Muscle layer of duodenum (tissue), 2 donors: ENCODE data around the gene MTFR1L.

ENCODE experiments used
- H3K27ac ChIP-seq: one replicate; pipeline ENCODE4 v1.7.0; 2013; ENCODE audit warnings: mild to moderate bottlenecking, low read length
- H3K27me3 ChIP-seq: one replicate; pipeline ENCODE4 v1.7.0; 2013; ENCODE audit warnings: low read depth, mild to moderate bottlenecking, control low read depth, low read length
- H3K36me3 ChIP-seq, 2 donors: one replicate each; pipeline ENCODE4 v1.7.0; 2013; ENCODE audit warnings: low read length in 2 of 2, control low read depth in 1 of 2, mild to moderate bottlenecking in 1 of 2; ENCODE audit not compliant: insufficient read depth in 2 of 2, control insufficient read depth in 1 of 2
- H3K4me1 ChIP-seq, 2 donors: one replicate each; pipeline ENCODE4 v1.7.0; 2013; ENCODE audit warnings: low read length in 2 of 2, mild to moderate bottlenecking in 2 of 2, control low read depth in 1 of 2, moderate library complexity in 1 of 2; ENCODE audit not compliant: insufficient read depth in 2 of 2, control insufficient read depth in 1 of 2
- H3K4me3 ChIP-seq, 2 donors: one replicate each; pipeline ENCODE4 v1.7.0; 2013; ENCODE audit warnings: low read length in 2 of 2, low read depth in 1 of 2, mild to moderate bottlenecking in 1 of 2
- H3K9me3 ChIP-seq, 2 donors: one replicate each; pipeline ENCODE4 v1.7.0; 2013; ENCODE audit warnings: low read length in 2 of 2, control low read depth in 1 of 2, mild to moderate bottlenecking in 1 of 2; ENCODE audit not compliant: control insufficient read depth in 1 of 2
- donor health status: healthy.

Gene MTFR1L

GRCh38 chr1:25858906-25859789, 39.4 kb downstream of the MTFR1L start, which contains the start of gene AUNIP:
AUNIP (minus strand) TSS chr1:25859457; CDS start chr1:25859357, 100 bp downstream.
- H3K27ac ChIP-seq = peak within 1 kb of the TSS; percentile 94
- H3K9me3 ChIP-seq = no peaks in the 10 kb centered on the region
- no peaks in the 10 kb centered on the region for H3K27me3 ChIP-seq
- peak within 1 kb of the TSS; percentile 78 to 91 for H3K4me3 ChIP-seq
- H3K36me3 ChIP-seq = peaks cover 0 to 17% of the 10 kb centered on the region in 2 donors
- H3K4me1 ChIP-seq = peaks cover 5 to 6% of the 10 kb centered on the region in 2 donors

GRCh38 chr1:25861316-25862286, 41.8 kb downstream of the MTFR1L start:
- Histone ChIP-seq H3K9me3 (no peaks in the 10 kb centered on the region), H3K27me3 (no peaks in the 10 kb centered on the region), H3K27ac (no peak overlapping the region), H3K36me3 (peaks cover 0 to 17% of the 10 kb centered on the region in 2 donors), H3K4me3 (no peak overlapping the region), H3K4me1 (peaks cover 5 to 6% of the 10 kb centered on the region in 2 donors)

DNA sequence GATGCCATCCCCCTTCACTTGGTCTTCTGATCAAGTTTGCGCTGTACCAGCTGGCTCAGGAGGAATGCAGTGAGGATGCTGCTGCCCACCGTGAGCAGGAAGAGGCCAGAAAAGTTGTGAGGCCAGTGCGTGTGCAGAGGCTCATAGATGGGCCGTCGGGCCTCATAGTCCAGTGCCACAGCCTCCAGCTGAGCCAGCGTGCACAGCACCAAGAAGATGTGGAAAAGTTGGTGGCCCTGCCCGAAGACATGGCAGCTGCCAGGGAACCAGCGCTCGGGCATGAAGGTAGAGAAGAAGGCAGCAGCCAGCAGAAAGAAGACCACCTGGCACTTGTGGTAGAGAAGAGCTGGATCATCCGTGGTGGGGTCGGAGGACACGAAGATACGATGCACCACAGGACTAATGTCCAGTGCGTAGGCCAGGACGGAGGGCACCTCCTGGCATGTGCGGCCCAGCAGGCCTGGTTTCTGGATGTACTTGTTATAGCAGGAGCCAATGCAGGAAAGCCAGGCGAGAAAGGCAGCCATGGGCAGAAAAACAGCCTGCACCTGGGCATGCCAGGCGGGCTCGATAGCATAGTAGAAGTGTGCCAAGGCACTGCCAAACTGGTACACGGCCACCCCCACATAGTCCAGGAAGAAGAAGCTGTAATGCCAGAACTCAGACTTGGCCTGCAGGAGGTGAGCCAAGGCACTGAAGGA, 43.2 kb downstream of the MTFR1L start:
- H3K4me3 ChIP-seq = no peak overlapping the region
- no peaks in the 10 kb centered on the region for H3K27me3 ChIP-seq
- H3K36me3 ChIP-seq = peaks cover 0 to 17% of the 10 kb centered on the region in 2 donors
- no peak overlapping the region for H3K27ac ChIP-seq
- H3K4me1 ChIP-seq = peaks cover 5 to 6% of the 10 kb centered on the region in 2 donors
- H3K9me3 ChIP-seq = no peaks in the 10 kb centered on the region

GRCh38 chr1:25863486-25864262, 43.9 kb downstream of the MTFR1L start:
- H3K9me3 ChIP-seq = no peaks in the 10 kb centered on the region
- no peak overlapping the region for H3K27ac ChIP-seq
- no peaks in the 10 kb centered on the region for H3K27me3 ChIP-seq
- H3K4me3 ChIP-seq = no peak overlapping the region
- H3K4me1 ChIP-seq = peaks cover 0 to 6% of the 10 kb centered on the region in 2 donors
- H3K36me3 ChIP-seq = peaks cover 0 to 17% of the 10 kb centered on the region in 2 donors

- no peak overlapping the region for H3K27ac ChIP-seq
- no peaks in the 10 kb centered on the region for H3K4me1 ChIP-seq
- peaks cover 0 to 19% of the 10 kb centered on the region in 2 donors for H3K36me3 ChIP-seq
- H3K9me3 ChIP-seq = no peaks in the 10 kb centered on the region
- no peaks in the 10 kb centered on the region for H3K27me3 ChIP-seq
- no peak overlapping the region for H3K4me3 ChIP-seq
Observed at GRCh38 chr1:25864434-25864833, 44.7 kb downstream of the MTFR1L start.

DNA sequence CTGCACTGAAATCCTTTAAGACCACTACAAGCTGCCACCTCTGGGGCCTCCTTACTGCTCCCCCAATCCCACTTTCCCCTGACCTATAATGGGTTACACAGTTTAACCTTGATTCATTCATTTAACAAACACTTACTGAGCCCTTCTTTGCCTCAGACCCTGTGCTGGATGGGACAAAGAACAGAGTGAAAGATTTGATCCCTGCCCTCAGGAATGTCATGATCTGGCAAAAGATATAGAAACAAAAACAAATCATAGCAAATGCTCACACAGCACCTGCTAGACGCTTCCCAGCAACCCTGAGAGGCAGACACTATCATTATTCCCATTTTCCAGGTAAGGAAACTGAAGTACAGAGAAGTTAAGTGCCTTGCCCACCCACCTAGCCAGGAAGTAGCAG, 46.5 kb downstream of the MTFR1L start:
- no peak overlapping the region for H3K4me3 ChIP-seq
- H3K27ac ChIP-seq = no peak overlapping the region
- H3K27me3 ChIP-seq = no peaks in the 10 kb centered on the region
- H3K4me1 ChIP-seq = peaks cover 2 to 4% of the 10 kb centered on the region in 2 donors
- no peaks in the 10 kb centered on the region for H3K9me3 ChIP-seq
- peaks cover 0 to 31% of the 10 kb centered on the region in 2 donors for H3K36me3 ChIP-seq

DNA sequence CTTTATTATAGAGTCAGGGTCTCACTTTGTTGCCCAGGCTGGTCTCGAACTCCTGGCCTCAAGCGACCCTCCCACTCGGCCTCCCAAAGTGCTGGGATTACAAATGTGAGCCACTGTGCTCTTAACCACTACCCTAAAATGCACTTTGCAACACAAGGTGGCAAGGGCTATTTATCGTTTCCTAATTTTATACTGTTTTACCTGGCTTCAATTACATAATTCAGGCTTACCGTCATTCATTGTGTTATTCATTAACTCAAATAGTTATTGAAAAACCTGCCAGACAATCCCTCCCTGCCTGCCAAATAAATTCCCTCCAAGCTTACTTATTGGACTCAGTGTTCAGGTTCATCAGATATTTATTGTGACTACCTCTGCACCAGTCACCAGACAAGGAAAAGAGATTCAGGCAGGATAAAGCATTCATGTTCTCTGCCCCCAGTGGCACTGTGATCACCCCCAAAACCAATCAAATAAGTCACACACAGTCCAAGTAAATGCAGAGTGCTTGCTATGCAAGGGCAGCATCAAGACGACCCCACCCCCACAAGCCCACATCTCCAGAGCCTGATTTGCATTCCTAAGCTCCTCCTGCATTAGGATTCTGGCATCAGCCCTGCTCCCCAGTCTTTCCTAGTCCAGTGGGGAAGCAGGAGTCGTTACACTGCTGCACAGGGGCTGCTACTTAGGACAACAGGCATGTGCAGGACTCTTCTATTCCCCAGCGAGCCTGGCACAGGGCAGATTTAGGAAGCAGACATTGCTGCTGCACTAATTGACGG, 47.6 kb downstream of the MTFR1L start:
- Histone ChIP-seq H3K27ac (peak overlapping the region; percentile 27), H3K36me3 (peaks cover 0 to 26% of the 10 kb centered on the region in 2 donors), H3K4me1 (peaks cover 11 to 13% of the 10 kb centered on the region in 2 donors), H3K27me3 (no peaks in the 10 kb centered on the region), H3K9me3 (no peaks in the 10 kb centered on the region), H3K4me3 (no peak overlapping the region)

DNA sequence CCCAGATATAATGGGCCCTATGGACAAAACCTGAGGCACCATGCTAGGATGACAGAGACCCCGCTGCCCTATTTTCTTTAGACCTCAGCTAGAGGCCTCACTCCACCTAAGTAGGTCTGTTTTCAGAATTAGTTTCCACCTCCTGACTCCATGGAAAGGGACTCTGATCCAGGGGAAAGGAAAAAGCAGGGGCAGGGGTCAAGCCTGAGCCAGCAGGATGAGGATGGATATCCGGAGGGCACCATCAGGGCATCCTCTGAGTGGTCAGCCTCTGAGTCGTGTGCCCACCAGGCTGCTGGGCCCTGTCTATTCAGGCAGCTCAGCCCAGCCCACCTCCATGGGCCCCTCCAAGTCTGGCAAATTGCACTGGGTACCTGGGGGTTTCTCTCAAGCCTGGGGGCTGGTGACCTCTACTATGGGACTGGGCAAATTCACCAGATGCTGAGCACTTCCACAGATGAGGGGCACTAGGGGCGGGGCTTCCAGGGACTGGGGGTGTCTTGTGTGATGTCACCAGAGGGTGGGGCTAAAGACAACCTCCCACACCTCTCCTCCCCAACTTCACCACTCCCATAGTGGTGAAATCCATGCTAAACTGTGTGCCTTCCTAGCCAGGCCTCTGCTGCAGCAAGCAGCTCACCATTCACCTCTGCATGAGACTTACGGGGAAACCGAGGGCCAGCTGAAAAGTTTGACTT, 50.3 kb downstream of the MTFR1L start:
- H3K27ac ChIP-seq = no peak overlapping the region

GRCh38 chr1:25870614-25871013, 50.9 kb downstream of the MTFR1L start:
- Histone ChIP-seq H3K4me3 (no peak overlapping the region), H3K27me3 (no peaks in the 10 kb centered on the region), H3K36me3 (peaks cover 0 to 14% of the 10 kb centered on the region in 2 donors), H3K27ac (no peak overlapping the region), H3K9me3 (no peaks in the 10 kb centered on the region), H3K4me1 (peaks cover 15 to 31% of the 10 kb centered on the region in 2 donors)

More for the DNA sequence above, 50.3 kb downstream of the MTFR1L start:
- Histone ChIP-seq H3K4me1 (peaks cover 15 to 31% of the 10 kb centered on the region in 2 donors), H3K9me3 (no peaks in the 10 kb centered on the region), H3K36me3 (peaks cover 0 to 14% of the 10 kb centered on the region in 2 donors), H3K4me3 (no peak overlapping the region), H3K27me3 (no peaks in the 10 kb centered on the region)
